Lower leg skin (tissue), 3 donors: ENCODE data around the gene IL23R.

Experiments used
- POLR2A ChIP-seq, 2 donors: fragments of 450-650 bp; IDR thresholded peaks; one replicate each; pipeline ENCODE4 v1.6.1; 2016 to 2017; ENCODE audit warnings: antibody characterized with exemption in 2 of 2, mild to moderate bottlenecking in 1 of 2, moderate library complexity in 1 of 2
- TF ChIP-seq, protein P1 (sequence below), 3 donors: fragments of 450-650 bp; IDR thresholded peaks; one replicate each; pipeline ENCODE4 v1.5.1; 2016; ENCODE audit warnings: antibody characterized with exemption in 3 of 3, mild to moderate bottlenecking in 3 of 3, moderate library complexity in 2 of 3

DNA sequence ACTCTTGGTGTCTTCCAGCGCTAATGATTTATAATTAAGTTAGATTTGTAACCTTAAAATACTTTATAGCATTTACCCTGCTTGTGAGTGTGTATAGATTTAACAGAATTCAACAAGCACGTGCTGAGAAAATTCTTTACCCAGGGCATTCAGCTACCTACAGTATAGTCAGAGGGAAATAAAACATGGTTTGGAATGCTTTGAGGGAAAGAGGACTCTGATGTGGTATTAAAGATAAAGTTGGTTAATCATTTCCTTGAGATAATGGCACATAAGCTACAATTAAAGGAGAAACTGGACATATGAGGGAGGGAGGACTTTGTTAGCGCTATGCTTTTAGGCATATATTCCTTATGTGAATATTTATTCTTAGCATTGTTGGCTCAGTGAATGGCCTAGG, 115.0 kb downstream of the IL23R start:
- TF ChIP-seq, protein P1, sequence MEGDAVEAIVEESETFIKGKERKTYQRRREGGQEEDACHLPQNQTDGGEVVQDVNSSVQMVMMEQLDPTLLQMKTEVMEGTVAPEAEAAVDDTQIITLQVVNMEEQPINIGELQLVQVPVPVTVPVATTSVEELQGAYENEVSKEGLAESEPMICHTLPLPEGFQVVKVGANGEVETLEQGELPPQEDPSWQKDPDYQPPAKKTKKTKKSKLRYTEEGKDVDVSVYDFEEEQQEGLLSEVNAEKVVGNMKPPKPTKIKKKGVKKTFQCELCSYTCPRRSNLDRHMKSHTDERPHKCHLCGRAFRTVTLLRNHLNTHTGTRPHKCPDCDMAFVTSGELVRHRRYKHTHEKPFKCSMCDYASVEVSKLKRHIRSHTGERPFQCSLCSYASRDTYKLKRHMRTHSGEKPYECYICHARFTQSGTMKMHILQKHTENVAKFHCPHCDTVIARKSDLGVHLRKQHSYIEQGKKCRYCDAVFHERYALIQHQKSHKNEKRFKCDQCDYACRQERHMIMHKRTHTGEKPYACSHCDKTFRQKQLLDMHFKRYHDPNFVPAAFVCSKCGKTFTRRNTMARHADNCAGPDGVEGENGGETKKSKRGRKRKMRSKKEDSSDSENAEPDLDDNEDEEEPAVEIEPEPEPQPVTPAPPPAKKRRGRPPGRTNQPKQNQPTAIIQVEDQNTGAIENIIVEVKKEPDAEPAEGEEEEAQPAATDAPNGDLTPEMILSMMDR (IDR thresholded peaks at IDR 0.05): no peak
- no peak for TF ChIP-seq POLR2A (IDR thresholded peaks at IDR 0.05)
